ENCODE data around the gene S1PR3. TPM values are rescaled to one million over a fixed set of nuclear protein-coding genes. Genes with fewer than 3 reads are reported as not detected.
"Not testable (repeated sequence)": the region's sequence is repeated elsewhere in the genome, so short reads cannot be mapped to it uniquely, and the experiment has no call there.

S1PR3 gene
- 0.22 and 0.32 TPM in 2 replicates for total RNA-seq

DNA sequence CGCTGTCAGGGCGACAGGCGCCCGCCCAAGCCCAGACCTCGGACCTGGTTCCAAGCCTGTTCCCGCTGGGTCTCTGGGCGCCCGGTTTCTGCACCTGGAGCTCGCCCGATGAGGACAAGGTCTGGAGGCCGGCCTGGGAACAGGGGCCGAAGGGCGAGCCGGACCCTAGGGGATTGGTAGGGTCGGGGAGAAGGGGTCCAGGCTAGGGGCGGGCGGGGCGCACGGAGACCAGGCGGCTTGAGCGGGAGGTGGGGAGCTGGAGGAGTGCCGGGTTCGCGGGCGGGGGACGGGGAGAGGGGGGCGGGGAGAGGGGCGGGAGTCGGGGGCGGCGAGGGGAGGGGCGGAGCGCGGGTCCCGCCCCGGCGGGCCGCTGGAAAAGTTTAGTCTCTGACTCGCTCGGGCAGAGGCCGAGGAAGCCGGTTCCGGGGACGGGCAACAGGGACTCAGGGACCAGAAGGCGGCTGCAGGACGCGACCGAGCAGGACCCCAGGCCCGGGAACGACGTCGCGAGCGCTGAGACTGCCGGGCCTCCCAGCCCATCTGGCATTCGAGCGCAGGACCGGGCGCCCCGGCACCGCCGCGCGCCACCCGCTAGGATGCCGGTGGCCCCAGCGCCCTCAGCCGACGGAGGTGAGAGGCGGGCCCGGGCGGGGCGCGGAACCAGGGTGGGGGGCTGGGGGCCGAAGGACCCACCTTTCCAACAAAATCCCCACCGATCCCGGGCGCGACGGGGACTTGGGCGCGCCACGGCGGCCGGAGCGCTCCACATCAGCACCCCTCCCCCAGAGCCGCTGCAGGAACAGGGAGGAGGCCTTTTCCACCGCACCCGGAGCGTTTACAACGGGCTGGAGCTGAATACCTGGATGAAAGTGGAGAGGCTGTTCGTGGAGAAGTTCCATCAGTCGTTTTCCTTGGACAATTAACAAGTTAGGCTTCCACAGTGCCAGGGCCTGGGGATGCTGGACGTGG, at the start of gene S1PR3:
S1PR3 (plus strand) TSS at position 403 of the 969 bp plus-strand sequence. CDS start 9,733 bp downstream, outside the sequence.
- intact Hi-C loops (cut with micrococcal nuclease) = no loop called here

DNA sequence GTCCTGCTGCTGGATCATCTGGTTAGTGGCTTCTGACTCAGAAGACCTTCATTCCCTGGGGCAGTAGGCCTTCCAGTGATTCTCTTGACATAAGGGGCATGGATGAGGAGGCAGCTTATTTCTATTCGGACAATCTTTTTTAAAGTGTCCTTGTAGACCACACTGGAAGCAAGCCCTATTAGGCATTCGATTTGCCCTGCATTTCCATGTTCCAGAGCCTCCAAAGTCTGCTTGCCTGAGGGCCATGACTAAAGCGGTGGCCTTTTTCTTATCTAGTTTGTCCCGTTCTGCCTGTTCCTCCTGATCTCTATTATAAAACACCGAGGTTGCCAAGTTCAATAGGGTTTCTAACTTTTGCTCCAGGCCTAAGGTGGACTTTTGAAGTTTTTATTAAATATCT, 49.7 kb upstream of the S1PR3 start:
- intact Hi-C loops (cut with micrococcal nuclease) = not testable (repeated sequence)

DNA sequence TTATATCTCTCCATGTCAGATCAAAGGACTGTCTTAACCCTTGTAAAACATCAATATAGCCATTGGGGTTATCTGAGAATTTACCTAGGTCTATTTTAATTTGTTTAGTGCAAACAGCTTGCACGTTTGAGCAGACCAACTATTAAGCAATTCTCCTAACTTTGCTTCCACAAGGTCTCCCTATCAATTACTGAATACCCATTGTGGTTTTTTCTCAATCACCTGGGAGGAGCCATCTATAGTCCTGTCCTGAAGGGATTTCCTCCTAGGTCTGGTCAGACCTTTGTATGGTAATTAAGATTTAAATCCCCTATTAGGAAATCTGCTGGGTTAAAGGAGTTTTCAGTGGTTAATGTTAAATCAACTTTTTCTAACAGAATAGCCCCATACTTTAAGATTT, 48.9 kb upstream of the S1PR3 start:
- intact Hi-C loops (cut with micrococcal nuclease) = no loop called here

- intact Hi-C loops (cut with micrococcal nuclease) = no loop called here
Observed at GRCh38 chr9:88945636-88946333, 45.5 kb upstream of the S1PR3 start.

GRCh38 chr9:88947581-88948573, 43.4 kb upstream of the S1PR3 start:
- intact Hi-C loops (cut with micrococcal nuclease) = no loop called here

GRCh38 chr9:88949425-88949824, 41.8 kb upstream of the S1PR3 start:
- intact Hi-C loops (cut with micrococcal nuclease) = no loop called here

- intact Hi-C loops (cut with micrococcal nuclease) = no loop called here
Observed at GRCh38 chr9:88949961-88950340, 41.3 kb upstream of the S1PR3 start.

- intact Hi-C loops (cut with micrococcal nuclease) = no loop called here
Observed at GRCh38 chr9:88950341-88951154, 40.7 kb upstream of the S1PR3 start.

DNA sequence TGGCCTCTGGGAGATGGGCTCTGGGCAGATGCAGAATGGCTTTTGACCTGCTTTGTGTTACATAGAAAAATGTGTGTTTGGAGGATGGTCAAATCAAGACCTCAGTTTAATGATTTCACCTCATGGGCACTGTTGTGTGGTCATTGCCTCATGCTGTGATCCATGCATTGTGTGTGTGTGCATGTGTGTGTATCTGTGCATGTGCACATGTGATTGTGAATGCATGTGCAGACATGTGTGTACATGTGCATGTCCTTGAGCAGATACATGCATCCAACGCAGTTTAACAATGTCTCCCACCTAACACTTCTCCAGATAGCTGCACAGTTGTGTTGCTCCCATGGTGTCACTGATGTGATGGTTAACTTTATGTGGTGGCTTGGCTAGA, 40.1 kb upstream of the S1PR3 start:
- intact Hi-C loops (cut with micrococcal nuclease) = no loop called here

GRCh38 chr9:88952086-88952615, 39.1 kb upstream of the S1PR3 start:
- intact Hi-C loops (cut with micrococcal nuclease) = no loop called here

- intact Hi-C loops (cut with micrococcal nuclease) = no loop called here
Observed at GRCh38 chr9:88952976-88953375, 38.3 kb upstream of the S1PR3 start.

GRCh38 chr9:88953381-88954029, 37.8 kb upstream of the S1PR3 start:
- intact Hi-C loops (cut with micrococcal nuclease) = no loop called here

DNA sequence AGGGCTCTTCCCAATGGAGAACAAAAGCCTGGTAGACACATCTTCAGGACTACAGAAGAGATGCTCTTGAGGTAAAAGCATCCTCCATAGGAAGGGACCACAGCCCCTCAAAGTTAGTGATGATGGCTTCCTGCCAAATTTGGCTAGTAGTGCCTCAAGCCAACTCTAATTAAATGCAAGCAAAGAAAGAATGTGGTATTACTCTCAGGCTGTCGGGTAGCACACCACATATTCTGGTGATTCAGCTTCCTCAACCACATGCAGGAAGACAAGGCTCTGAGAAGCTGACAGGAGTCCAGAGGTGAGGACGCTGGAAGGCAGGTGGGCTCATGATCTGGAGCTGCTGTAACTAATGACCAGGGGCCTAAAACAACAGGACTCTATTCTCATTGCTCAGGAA, 37.2 kb upstream of the S1PR3 start:
- intact Hi-C loops (cut with micrococcal nuclease) = no loop called here

DNA sequence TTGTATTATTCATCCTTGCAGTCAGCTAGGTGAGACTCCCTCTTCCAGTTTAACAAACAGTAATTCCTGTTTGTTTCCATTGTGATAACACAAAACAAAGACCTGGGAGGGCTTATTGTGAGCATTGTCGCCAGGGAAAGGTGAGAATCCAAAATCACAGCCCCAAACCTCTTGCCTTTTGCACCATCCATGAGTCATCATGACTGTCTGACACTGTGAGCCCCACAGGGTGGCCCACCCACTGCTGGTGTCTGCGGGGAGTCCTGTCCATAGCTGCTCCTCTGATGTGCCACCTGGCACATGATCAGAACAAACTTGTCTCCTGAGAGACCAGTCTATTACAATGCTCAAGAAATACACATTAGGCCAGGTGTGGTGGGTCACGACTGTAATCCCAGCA, 33.7 kb upstream of the S1PR3 start:
- intact Hi-C loops (cut with micrococcal nuclease) = no loop called here

- intact Hi-C loops (cut with micrococcal nuclease) = no loop called here
Observed at GRCh38 chr9:88959727-88960469, 31.4 kb upstream of the S1PR3 start.

- intact Hi-C loops (cut with micrococcal nuclease) = no loop called here
Observed at GRCh38 chr9:88960632-88961031, 30.6 kb upstream of the S1PR3 start.

GRCh38 chr9:88965473-88965872, 25.8 kb upstream of the S1PR3 start:
- intact Hi-C loops (cut with micrococcal nuclease) = no loop called here

- intact Hi-C loops (cut with micrococcal nuclease) = no loop called here
Observed at GRCh38 chr9:88966894-88967676, 24.2 kb upstream of the S1PR3 start.

All from T-helper 1 cell treated with Interleukin-12 subunit alpha and Interleukin-12 subunit beta and Interleukin-4 antibody, amounts not matched to agents 30 ng/mL and 1 ng/mL, for 36 hours (primary cell).